Measurements from ENCODE around the gene TTC39C.

GRCh38 chr18:24080861-24081260 lies 66.3 kb downstream of the TTC39C start:
- no peak for TF ChIP-seq CTCF (IDR thresholded peaks at IDR 0.05)
- no peak for TF ChIP-seq ZFX (IDR thresholded peaks at IDR 0.05; ENCODE audit: borderline replicate concordance)

Measured in 22Rv1 (cell line).